NCI-H2107 treated with DMSO at 0.1 percent for 48 hours (cell line): ENCODE results near the gene WDCP.
"Not testable (repeated sequence)": the region's sequence is repeated elsewhere in the genome, so short reads cannot be mapped to it uniquely, and the experiment has no call there.

Experiments used
- DNase-seq: peaks from one replicate; lab custom pipeline; 2025; ENCODE audit not compliant: unreplicated experiment; lab: John Stamatoyannopoulos, UW

Gene WDCP

GRCh38 chr2:24065341-24065740 lies 18.1 kb upstream of the WDCP start:
- DNase-seq = no peak

- DNase-seq = no peak
These were observed 11.5 kb upstream of the WDCP start for GRCh38 chr2:24058564-24059271.

DNA sequence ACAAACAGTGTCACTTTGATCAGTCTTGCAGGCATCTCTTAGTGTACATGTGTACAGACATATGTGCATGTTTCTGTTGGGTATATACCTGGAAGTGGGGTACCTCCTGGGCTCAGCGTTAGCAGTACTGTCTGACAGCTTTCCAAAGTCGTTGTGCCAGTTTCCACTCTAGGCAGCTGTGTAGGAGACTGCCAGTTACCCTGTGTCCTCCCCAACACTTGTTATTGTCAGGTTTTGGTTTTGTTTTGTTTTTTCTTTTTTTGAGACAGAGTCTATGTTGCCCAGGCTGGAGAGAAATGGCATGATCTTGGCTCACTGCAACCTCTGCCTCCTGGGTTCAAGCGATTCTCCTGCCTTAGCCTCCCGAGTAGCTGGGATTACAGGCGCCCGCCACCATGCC lies 8.6 kb upstream of the WDCP start:
- DNase-seq = no peak

DNA sequence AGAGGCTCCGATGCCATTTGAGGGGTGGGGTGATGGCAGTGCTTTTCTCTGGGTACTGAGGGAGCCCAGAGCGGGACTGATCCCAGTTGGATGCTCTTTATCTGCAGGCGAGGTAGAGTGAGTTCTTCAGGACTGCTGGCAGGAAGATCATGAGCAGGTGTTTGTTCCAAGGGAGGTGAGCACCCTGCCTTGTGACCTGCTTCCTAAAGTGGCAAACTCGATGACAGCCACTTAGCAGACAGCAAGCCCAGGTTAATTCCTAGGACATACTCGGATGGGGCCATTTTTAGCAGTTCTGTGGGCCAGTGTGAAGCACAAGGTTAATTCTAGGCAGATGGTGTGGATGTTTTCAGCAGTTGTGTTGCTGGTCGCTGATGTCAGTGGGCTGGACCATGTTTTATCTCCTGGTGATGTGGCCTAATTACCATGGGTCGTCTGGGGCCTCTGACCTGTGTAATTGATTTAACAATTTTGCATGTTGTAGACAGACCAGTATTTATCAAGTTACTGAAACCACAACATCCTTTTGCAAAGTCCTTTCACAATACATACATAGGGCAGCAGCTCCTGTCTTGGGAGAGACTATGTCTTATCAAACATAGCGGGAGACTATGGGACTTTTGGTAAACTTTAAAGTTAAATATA lies 7.3 kb upstream of the WDCP start:
- DNase-seq = no peak

DNA sequence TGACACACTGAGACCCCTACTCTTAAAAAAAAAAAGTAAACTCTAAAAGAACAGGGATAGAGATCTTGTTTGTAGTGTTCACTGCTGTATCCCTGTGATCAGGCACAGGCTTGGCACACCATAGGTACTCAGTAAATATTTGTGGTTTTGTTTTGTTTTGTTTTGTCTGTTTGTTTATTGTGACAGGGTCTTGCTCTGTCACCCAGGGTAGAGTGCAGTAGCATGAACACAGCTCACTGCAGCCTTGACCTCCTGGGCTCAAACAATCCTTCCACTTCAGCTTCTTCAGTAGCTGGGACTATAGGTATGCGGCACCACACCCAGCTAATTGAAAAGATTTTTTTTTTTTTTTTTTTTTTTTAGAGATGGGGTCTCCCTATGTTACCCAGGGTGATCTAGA lies 5.8 kb upstream of the WDCP start:
- no peak for DNase-seq

- no peak for DNase-seq
These were observed 4.6 kb upstream of the WDCP start for GRCh38 chr2:24051833-24052232.

GRCh38 chr2:24050041-24050979 lies 3.1 kb upstream of the WDCP start:
- no peak for DNase-seq

GRCh38 chr2:24049485-24050021 lies 2.4 kb upstream of the WDCP start, which contains the start of gene FKBP1B:
FKBP1B (plus strand) TSS chr2:24049741; CDS start chr2:24049850, 109 bp downstream.
- DNase-seq = no peak

- DNase-seq = no peak
These were observed 1.7 kb upstream of the WDCP start for GRCh38 chr2:24048769-24049484.

DNA sequence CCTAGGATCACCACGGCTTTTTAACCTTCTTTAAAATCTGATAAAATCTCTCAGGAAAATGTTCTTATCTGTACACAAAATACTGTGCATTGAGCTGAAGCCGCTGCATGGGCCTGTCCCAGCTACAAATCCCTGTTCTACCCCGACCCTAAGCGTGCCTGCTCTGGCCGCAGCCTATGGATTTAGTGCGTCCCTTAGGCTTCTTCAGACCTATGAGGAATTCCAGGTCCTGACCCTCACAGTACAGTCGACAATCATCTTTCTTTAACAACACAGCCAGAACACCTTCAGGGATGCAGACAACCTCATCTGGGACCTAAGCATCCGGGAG lies 477 bp upstream of the WDCP start:
- DNase-seq = no peak

DNA sequence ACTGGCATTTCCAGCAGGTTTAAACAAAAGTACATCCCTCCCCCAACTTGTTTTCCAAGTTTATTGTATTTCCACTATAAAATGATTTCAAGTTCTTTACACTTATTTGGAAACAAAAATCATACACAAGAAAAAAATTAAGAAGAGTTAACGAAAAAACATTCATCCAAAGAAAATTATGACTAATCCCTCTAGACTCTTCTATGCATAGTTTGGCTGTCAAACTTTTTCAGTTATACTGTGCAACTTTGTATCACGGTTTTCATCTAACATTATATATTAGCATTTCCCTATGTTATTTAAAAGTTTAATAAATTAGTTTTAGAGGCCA lies 627 bp downstream of the WDCP start:
- DNase-seq = no peak

DNA sequence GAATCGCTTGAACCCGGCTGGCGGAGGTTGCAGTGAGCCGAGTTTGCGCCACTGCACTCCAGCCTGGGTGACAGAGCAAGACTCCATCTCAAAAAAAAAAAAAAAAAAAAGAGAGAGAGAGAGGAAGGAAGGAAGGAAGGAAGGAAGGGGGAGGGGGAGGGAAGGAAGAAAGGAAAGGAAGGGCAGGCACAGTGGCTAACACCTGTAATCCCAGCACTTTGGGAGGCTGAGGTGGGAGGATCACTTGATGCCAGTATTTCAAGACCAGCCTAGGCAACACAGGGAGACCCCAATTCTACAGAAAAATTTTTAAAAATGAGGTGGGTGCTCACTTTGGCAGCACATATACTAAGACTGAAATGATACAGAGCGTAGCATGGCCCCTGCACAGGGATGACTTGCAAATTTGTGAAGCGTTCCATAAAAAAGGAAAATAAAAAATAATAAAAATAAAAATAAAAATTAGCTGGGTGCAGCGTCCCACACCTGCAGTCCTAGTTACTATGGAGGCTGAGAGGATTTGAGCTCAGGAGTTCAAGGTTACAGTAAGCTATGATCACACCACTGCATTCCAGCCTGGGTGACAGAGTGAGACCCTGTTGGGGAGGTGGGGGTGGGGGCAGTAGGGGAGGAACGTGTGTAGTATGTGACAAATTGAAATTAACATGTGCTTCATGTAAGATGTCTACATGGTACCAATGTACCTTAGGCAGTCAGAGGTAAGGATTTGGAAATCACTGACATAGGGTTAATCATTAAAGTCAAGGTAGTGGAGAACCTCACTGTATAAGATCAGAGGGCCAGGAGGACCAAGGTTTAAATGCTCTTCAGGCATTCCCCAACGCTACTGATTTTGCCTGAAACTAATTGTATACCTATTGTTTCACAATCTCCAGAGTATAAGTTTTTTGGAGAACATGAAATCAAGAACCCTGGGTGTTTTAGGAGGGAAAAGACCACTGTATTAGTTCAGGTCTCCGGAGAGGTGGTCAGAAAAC lies 1.4 kb downstream of the WDCP start:
- DNase-seq = no peak

GRCh38 chr2:24043133-24043532 lies 4.1 kb downstream of the WDCP start:
- not testable (repeated sequence) for DNase-seq

- no peak for DNase-seq
These were observed 6.7 kb downstream of the WDCP start for GRCh38 chr2:24040511-24040910.

DNA sequence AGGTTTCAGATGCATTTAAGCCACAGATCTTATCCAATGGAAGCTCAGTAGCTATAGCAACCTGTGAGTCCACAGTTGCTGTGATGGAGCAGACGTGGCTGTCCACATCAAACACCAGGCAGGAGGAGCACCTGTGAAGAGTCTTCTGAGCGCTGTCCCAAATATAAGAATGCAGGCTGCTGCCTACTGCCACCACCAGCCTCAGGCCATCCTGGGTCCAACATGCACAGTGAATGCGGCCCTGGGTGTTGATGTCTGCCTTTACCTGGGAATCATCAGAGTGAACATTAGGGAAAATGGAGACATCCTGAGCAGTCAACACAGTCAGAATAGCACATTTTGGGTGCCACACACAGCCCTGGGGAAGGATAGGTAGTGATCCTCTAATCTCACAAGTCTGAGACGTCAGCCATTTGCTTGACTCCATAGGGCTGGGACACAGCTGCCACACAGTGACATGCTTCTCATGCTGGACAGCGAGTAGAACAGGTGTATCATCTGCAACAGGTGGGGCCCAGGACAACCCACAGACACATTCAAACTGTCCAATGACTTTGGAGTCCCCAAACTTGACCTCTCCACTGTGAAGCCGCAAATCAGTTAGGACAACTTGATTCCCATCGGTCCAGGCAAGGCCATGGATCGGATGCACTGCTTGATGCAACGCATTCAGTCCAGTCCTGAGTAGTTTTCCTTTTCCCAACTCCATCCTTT lies 8.2 kb downstream of the WDCP start:
- DNase-seq = no peak

DNA sequence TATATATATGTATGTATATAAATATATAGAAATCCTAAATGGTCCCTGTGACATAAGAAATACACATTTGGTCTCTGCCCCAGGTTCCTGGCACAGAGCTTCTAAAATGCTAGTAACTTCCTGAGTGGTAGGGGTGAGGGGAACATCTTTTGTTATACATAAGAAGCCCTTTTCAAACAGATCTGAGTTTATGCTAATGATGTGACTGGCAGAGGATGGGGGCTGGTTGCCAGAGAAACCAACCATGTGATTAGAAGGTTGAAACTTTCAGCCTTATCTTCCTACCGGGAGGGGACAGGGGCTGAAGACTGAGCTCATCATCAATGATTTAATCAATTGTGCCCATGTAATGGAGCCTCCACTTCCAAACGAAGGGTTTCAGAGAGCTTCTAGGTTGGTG lies 21.0 kb downstream of the WDCP start:
- no peak for DNase-seq

- no peak for DNase-seq
These were observed 22.1 kb downstream of the WDCP start for GRCh38 chr2:24024996-24025663.

DNA sequence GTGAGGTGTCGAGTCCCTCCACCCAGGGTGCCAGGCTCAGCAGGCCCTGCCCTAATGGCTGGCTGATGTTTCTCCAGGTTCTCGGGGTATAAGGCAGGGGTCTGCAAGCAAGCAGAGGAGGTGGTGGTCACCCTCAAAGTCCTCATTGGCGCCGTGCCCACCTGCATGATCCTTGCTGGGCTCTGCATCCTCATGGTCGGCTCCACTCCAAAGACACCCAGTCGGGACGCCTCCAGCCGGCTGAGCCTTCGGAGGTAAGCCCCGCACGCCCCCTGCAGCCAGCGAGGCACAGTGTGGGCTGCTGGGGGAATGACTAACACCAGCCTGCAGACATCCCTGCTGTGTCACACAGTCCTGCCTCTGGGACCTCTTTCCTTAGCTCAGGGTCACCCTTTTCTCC lies 23.2 kb downstream of the WDCP start:
- DNase-seq = no peak
